GM23338 (cell line): Measurements from ENCODE around the gene TNIP1. TPM values are rescaled to one million over a fixed set of nuclear protein-coding genes. Genes with fewer than 3 reads are reported as not detected.

Source experiments
- ATAC-seq: fragments of 200-7000 bp; cut with Tn5 transposase; 3 replicates; pipeline ENCODE4 v1.9.1; 2020
- DNase-seq: peaks from one replicate; pipeline ENCODE4 v3.0.0-alpha.2; 2015; ENCODE audit warnings: low spot score
- H2AFZ ChIP-seq: fragments of 200-600 bp; sonication (generic); 2 replicates; pipeline ENCODE4 v1.8.0; 2016; ENCODE audit warnings: antibody characterized with exemption, mild to moderate bottlenecking, moderate library complexity
- H3F3A ChIP-seq: fragments of 200-600 bp; sonication (generic); replicated peaks from 2 replicates; pipeline ENCODE4 v1.8.0; 2017; ENCODE audit warnings: antibody characterized with exemption, mixed run types, low read depth
- H3K27ac ChIP-seq: fragments of 200-600 bp; sonication (generic); 2 replicates; pipeline ENCODE4 v1.6.1; 2016; ENCODE audit warnings: low read depth
- H3K27me3 ChIP-seq: fragments of 200-600 bp; sonication (generic); 2 replicates; pipeline ENCODE4 v1.8.0; 2016; ENCODE audit warnings: mild to moderate bottlenecking, mixed run types, moderate library complexity; ENCODE audit not compliant: insufficient read depth
- H3K36me3 ChIP-seq: fragments of 200-600 bp; sonication (generic); 2 replicates; pipeline ENCODE4 v1.8.0; 2016; ENCODE audit warnings: mild to moderate bottlenecking; ENCODE audit not compliant: insufficient read depth
- H3K4me1 ChIP-seq: fragments of 200-600 bp; sonication (generic); 2 replicates; pipeline ENCODE4 v1.8.0; 2016; ENCODE audit warnings: mild to moderate bottlenecking, moderate library complexity; ENCODE audit not compliant: insufficient read depth
- H3K4me2 ChIP-seq: fragments of 200-600 bp; sonication (generic); 2 replicates; pipeline ENCODE4 v1.7.1; 2017; ENCODE audit warnings: mixed run types
- H3K4me3 ChIP-seq: fragments of 200-600 bp; sonication (generic); 2 replicates; pipeline ENCODE4 v1.6.1; 2016; ENCODE audit warnings: mixed run types
- H3K79me2 ChIP-seq: fragments of 200-600 bp; sonication (generic); replicated peaks from 2 replicates; pipeline ENCODE4 v1.8.0; 2017; ENCODE audit warnings: mild to moderate bottlenecking; ENCODE audit not compliant: insufficient read depth
- H3K9me2 ChIP-seq: fragments of 200-600 bp; sonication (generic); 2 replicates; pipeline ENCODE4 v1.8.0; 2017; ENCODE audit not compliant: insufficient read depth
- H4K20me1 ChIP-seq: fragments of 200-600 bp; sonication (generic); replicated peaks from 2 replicates; pipeline ENCODE4 v1.8.0; 2017; ENCODE audit warnings: mild to moderate bottlenecking; ENCODE audit not compliant: insufficient read depth
- H3K27ac Mint-ChIP-seq: 2 replicates; pipeline ENCODE4 v1.8.0; 2020; ENCODE audit warnings: inconsistent platforms, mild to moderate bottlenecking, moderate library complexity, mixed read lengths
- H3K27me3 Mint-ChIP-seq: 3 replicates; pipeline ENCODE4 v1.8.0; 2022; ENCODE audit warnings: low read depth, mild to moderate bottlenecking, moderate library complexity, mixed read lengths, inconsistent platforms; ENCODE audit not compliant: insufficient read depth, poor library complexity
- H3K36me3 Mint-ChIP-seq: 3 replicates; pipeline ENCODE4 v1.8.0; 2021; ENCODE audit warnings: low read depth, mild to moderate bottlenecking, inconsistent platforms, moderate library complexity, mixed read lengths
- H3K4me1 Mint-ChIP-seq: 3 replicates; pipeline ENCODE4 v1.8.0; 2020; ENCODE audit warnings: mild to moderate bottlenecking, inconsistent platforms, mixed read lengths
- H3K4me3 Mint-ChIP-seq: 3 replicates; pipeline ENCODE4 v1.8.0; 2021; ENCODE audit warnings: moderate library complexity, mild to moderate bottlenecking, inconsistent platforms, mixed read lengths
- H3K9me3 Mint-ChIP-seq: 3 replicates; pipeline ENCODE4 v1.8.0; 2020; ENCODE audit warnings: moderate library complexity, mild to moderate bottlenecking, inconsistent platforms, mixed read lengths
- CREB1 ChIP-seq: fragments of 250-450 bp; sonication (Bioruptor Pico); IDR thresholded peaks from 2 replicates; pipeline ENCODE4 v1.5.0; 2020; ENCODE audit warnings: low read depth, mild to moderate bottlenecking, moderate library complexity
- EZH2 ChIP-seq: fragments of 200-600 bp; sonication (generic); IDR thresholded peaks from one replicate; pipeline ENCODE4 v1.8.0; 2017; ENCODE audit warnings: antibody characterized with exemption, mild to moderate bottlenecking, low read depth; ENCODE audit not compliant: unreplicated experiment
- POLR2AphosphoS5 ChIP-seq: IDR thresholded peaks from 2 replicates; pipeline ENCODE4 v1.6.1; 2016; ENCODE audit warnings: antibody characterized with exemption, low read depth
- STAT1 ChIP-seq: IDR thresholded peaks from one replicate; pipeline ENCODE4 v1.6.1; 2016; ENCODE audit warnings: antibody characterized with exemption; ENCODE audit not compliant: unreplicated experiment
- ZNF462 ChIP-seq: fragments of 250-450 bp; sonication (Bioruptor Pico); IDR thresholded peaks from 2 replicates; pipeline ENCODE4 v1.5.0; 2020; ENCODE audit warnings: mild to moderate bottlenecking, moderate library complexity
- polyA plus RNA-seq: library from polyadenylated mRNA; unstranded; fragments of >200 nt; fragmentation: Nextera tagmentation; extraction: Ambion mirVana; gene quantifications from 2 replicates; pipeline ENCODE4 v1.2.1, GENCODE V29; 2016
- total RNA-seq: library from RNA; depleted of rRNA; stranded (reverse); fragments of >200 nt; shearing (Covaris generic); gene quantifications from 2 replicates; pipeline ENCODE4 v1.2.3, GENCODE V29; 2014

TNIP1 gene
- total and polyA plus RNA-seq, 2 experiments from 2014 or later: 10.3 to 29.6 TPM

GRCh38 chr5:151079838-151080612, 809 bp downstream of the TNIP1 start:
- Histone ChIP-seq H2AFZ (peak overlapping the region; percentile 40), H3K4me2 (peak overlapping the region; percentile 85), H3K27ac (no peak overlapping the region), H3F3A (peaks cover 3% of the 10 kb centered on the region; the same call in 1 of the 2 replicates), H3K9me2 (no peaks in the 10 kb centered on the region), H3K4me3 (peak overlapping the region; percentile 77), H4K20me1 (peaks cover 8% of the 10 kb centered on the region; the same call in 1 of the 2 replicates), H3K27me3 (0 out of 2 replicates have a peak, but pooled peaks cover 3% of the 10 kb centered on the region), H3K36me3 (no peaks in the 10 kb centered on the region), H3K79me2 (peaks cover 13% of the 10 kb centered on the region; the same call in 1 of the 2 replicates), H3K4me1 (peaks cover 17% of the 10 kb centered on the region)
- Mint-ChIP-seq H3K27ac (no peak overlapping the region), H3K27me3 (peaks cover 9% of the 10 kb centered on the region), H3K9me3 (no peaks in the 10 kb centered on the region), H3K4me1 (peaks cover 19% of the 10 kb centered on the region), H3K4me3 (peak overlapping the region; percentile 88), H3K36me3 (no peaks in the 10 kb centered on the region)
- no peak for ATAC-seq
- TF ChIP-seq POLR2AphosphoS5: no peak
- DNase-seq: no peak

GRCh38 chr5:151078490-151079262, 2.2 kb downstream of the TNIP1 start:
- H3K79me2 ChIP-seq: peaks cover 21% of the 10 kb centered on the region
- no peak for TF ChIP-seq EZH2
- TF ChIP-seq STAT1: no peak
- TF ChIP-seq POLR2AphosphoS5: no peak
- no peak for TF ChIP-seq ZNF462
- no peak for TF ChIP-seq CREB1 (CRISPR knock-in tag)

More at GRCh38 chr5:151078490-151079262, 2.2 kb downstream of the TNIP1 start:
- Mint-ChIP-seq H3K36me3 (no peaks in the 10 kb centered on the region), H3K4me1 (peaks cover 19% of the 10 kb centered on the region), H3K4me3 (no peak overlapping the region), H3K27me3 (peaks cover 9% of the 10 kb centered on the region), H3K9me3 (no peaks in the 10 kb centered on the region), H3K27ac (no peak overlapping the region)
- H2AFZ ChIP-seq: no peak overlapping the region
- 0 out of 2 replicates have a peak, but pooled peaks cover 3% of the 10 kb centered on the region for H3K27me3 ChIP-seq
- ATAC-seq: no peak
- H4K20me1 ChIP-seq: peaks cover 10% of the 10 kb centered on the region
- peaks cover 3% of the 10 kb centered on the region; the same call in 1 of the 2 replicates for H3F3A ChIP-seq
- no peak overlapping the region for H3K27ac ChIP-seq
- H3K4me1 ChIP-seq: peaks cover 17% of the 10 kb centered on the region
- H3K4me3 ChIP-seq: no peak overlapping the region
- no peak overlapping the region for H3K4me2 ChIP-seq
- no peaks in the 10 kb centered on the region for H3K36me3 ChIP-seq
- no peak for DNase-seq
- no peaks in the 10 kb centered on the region for H3K9me2 ChIP-seq
